GM19240 (cell line): ENCODE results near the gene THOC7.
A peak's percentile ranks its signal among the peaks of the same experiment; 100 is the strongest.

Experiments
- DNase-seq: peaks from one replicate; pipeline ENCODE4 v3.0.0; 2011; ENCODE audit warnings: low spot score; ENCODE audit not compliant: insufficient read length

THOC7 gene

GRCh38 chr3:63845215-63845614 is 18.4 kb downstream of the THOC7 start:
- no peak for DNase-seq

GRCh38 chr3:63842127-63842526 is 21.5 kb downstream of the THOC7 start:
- DNase-seq = no peak

GRCh38 chr3:63841704-63842103 is 21.9 kb downstream of the THOC7 start:
- no peak for DNase-seq

GRCh38 chr3:63832395-63832794 is 31.2 kb downstream of the THOC7 start:
- DNase-seq = no peak

DNA sequence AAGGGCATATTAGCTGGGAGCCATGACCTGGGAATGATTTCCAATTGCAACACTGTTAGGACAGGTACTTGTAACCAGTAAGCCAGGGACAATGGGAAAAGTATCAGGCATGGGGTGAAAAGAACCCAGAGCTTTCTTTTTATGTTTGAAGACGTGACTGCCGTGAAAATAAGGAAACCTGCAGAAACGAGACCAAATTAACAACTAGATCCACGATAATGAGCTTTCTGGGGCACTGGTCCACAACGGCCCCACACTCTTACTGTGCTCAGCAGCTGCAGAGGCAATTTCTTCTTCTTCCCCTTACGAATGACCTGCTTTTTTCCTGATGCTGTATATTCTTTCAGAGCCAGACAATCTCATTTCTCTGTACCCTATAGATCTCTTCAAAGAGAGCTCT is 33.1 kb downstream of the THOC7 start:
- DNase-seq = no peak

DNA sequence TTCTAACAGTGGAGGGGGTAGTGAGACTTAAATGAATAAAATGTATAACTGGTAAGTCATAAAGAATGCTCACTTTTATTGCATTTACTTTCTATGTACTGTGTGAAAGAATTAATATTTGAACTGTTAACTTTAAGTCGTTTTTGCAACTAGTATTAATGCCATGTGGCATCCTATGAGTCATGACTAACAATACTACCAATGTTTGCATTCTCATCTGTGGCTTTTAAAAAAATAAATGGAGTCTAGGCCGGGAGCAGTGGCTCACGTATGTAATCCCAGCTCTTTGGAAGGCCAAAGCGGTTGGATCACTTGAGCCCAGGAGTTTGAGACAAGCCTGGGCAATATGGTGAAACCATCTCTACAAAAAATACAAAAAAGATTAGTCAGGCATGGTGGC is 39.3 kb downstream of the THOC7 start:
- DNase-seq = no peak

DNA sequence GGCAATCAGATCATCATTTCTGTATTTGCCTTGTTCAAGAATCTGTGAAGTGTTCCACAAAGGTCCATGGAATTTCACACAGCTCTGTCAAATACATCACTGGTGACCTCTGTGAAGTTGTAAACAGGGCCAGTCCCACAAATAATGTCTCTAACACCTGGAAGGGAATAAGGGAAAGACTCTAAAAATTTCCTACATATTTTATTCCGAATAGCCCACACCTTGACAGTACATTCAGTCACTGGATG is 44.5 kb downstream of the THOC7 start, which contains the start of gene C3orf49:
TSS of gene C3orf49 (plus strand) at position 149 of the 248 bp plus-strand sequence. CDS start 173 bp downstream, outside the sequence.
- no peak for DNase-seq

GRCh38 chr3:63818282-63819150 is 45.1 kb downstream of the THOC7 start:
- DNase-seq = peak; percentile 8

GRCh38 chr3:63817225-63817624 is 46.4 kb downstream of the THOC7 start:
- no peak for DNase-seq

- no peak for DNase-seq
Observed at GRCh38 chr3:63814237-63814636, 49.4 kb downstream of the THOC7 start.

- DNase-seq = no peak
Observed at GRCh38 chr3:63809607-63810006, 54.0 kb downstream of the THOC7 start.

- no peak for DNase-seq
Observed at GRCh38 chr3:63808633-63809032, 55.0 kb downstream of the THOC7 start.

DNA sequence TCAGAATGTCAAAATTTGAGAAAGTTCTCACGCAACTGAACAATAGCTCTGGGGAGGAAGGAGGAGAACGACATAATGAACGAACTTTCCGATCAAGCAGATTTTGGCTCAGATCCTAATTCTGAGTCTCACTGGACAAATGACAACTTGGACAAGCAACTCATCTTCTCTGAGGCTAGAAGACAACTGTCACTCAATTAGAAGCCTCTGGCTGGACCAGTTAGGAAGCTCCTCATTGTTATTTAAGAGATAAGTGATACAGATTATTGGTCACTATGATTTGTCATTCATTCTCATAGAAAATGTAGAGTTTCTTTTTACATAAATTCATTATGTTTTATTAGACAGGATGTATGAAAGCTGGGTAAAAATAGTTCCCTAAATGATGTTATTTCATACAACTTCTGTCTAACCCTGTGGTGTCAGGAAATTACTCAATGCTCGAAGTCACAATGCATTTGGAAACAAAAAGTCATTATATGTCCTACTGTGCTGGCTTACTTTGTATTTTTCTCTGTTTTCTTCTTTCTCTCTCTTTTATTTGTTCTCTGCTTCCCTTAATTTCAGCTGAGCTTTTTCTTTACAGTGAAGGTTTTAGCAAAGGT is 55.5 kb downstream of the THOC7 start:
- DNase-seq = no peak

- no peak for DNase-seq
Observed at GRCh38 chr3:63803911-63804310, 59.7 kb downstream of the THOC7 start.

DNA sequence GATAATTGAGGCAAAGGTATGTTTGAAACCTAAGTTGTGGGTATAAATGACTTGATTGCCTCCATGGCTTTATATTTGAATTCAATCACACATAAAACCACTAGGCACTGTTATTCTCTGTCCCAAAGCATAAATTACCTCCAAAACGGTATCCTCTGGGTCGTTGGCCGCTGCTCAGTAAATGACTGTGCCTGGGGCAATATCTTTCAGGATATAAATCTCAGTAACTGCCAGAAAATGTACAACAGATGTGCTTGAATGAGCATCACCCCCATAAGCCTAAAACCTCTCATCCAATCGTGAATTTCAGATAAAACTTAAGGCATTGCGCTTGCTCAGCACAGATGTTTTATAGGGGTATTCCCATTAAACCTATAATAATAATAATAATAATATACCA is 63.5 kb downstream of the THOC7 start:
- DNase-seq = no peak

DNA sequence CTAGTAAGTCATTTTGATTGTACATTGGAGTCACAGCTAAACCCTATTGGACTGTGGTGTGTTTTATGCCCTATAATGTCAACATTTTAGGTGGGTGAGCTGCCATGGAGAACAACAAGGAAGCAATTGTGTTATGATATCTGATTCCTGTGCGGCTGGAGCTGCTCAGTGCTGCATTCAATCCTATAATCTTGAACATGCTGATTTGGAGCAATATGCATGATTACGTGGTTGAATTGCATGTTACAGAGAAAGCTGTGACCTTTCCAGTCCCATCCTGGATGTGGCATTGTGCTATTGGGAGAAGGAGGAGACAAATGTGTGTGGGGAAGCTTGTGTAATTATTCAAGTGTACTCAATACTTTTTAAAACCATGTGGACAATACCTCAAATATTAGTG is 64.7 kb downstream of the THOC7 start:
- no peak for DNase-seq

GRCh38 chr3:63798544-63798943 is 65.1 kb downstream of the THOC7 start:
- DNase-seq = no peak

- no peak for DNase-seq
Observed at GRCh38 chr3:63795438-63795837, 68.2 kb downstream of the THOC7 start.

- DNase-seq = no peak
Observed at GRCh38 chr3:63791974-63792373, 71.6 kb downstream of the THOC7 start.
